Sigmoid colon (tissue), 7 donors: ENCODE results near the gene RSAD1. TPM values are rescaled to one million over a fixed set of nuclear protein-coding genes. Genes with fewer than 3 reads are reported as not detected.

Experiments used
- DNase-seq: peaks from one replicate; pipeline ENCODE4 v3.0.0-alpha.2; 2019
- H3K27ac ChIP-seq, 4 donors: fragments of 200-600 bp; sonication (generic); one replicate each; pipeline ENCODE4 v1.5.1; 2016 to 2019; ENCODE audit warnings: mild to moderate bottlenecking in 1 of 4
- H3K27me3 ChIP-seq, 3 donors: fragments of 200-600 bp; sonication (generic); one replicate each; pipeline ENCODE4 v1.5.1; 2019; ENCODE audit warnings: mild to moderate bottlenecking in 1 of 3
- H3K36me3 ChIP-seq, 4 donors: fragments of 200-600 bp; sonication (generic); one replicate each; pipeline ENCODE4 v1.5.1; 2016 to 2019
- H3K4me1 ChIP-seq, 4 donors: fragments of 200-600 bp; sonication (generic); one replicate each; pipeline ENCODE4 v1.5.1; 2017 to 2019
- H3K4me3 ChIP-seq, 4 donors: fragments of 200-600 bp; sonication (generic); one replicate each; pipeline ENCODE4 v1.5.1; 2017 to 2019; ENCODE audit warnings: mild to moderate bottlenecking in 2 of 4, moderate library complexity in 1 of 4
- H3K9me3 ChIP-seq, 4 donors: fragments of 200-600 bp in 3 of 4; sonication (generic) in 3 of 4; one replicate each; pipeline versions ENCODE4 v1.5.1 to v1.6.1; 2013 to 2019
- CTCF ChIP-seq, 4 experiments: fragments of 450-650 bp in 3 of 4; fragments of 200-600 bp in 1 of 4; IDR thresholded peaks; one replicate each; pipeline ENCODE4 v1.5.1; 2016 to 2019; ENCODE audit warnings: antibody characterized with exemption in 4 of 4, mild to moderate bottlenecking in 3 of 4, moderate library complexity in 2 of 4
- EP300 ChIP-seq, 4 donors: sonication (generic); formaldehyde crosslinking; IDR thresholded peaks; one replicate each; pipeline ENCODE4 v1.6.1; 2017; ENCODE audit warnings: antibody characterized with exemption in 4 of 4
- POLR2A ChIP-seq, 2 donors: fragments of 450-650 bp; IDR thresholded peaks; one replicate each; pipeline ENCODE4 v1.6.1; 2016; ENCODE audit warnings: antibody characterized with exemption in 2 of 2, mild to moderate bottlenecking in 2 of 2, moderate library complexity in 2 of 2
- POLR2AphosphoS5 ChIP-seq, 4 donors: sonication (generic); formaldehyde crosslinking; IDR thresholded peaks; one replicate each; pipeline ENCODE4 v1.6.1; 2017; ENCODE audit warnings: antibody characterized with exemption in 4 of 4
- WGBS, 2 donors: extraction: QIAGEN DNeasy Blood & Tissue Kit; methylation state at CpG; one replicate each; pipeline ENCODE4 v1.1.7; 2013; 5-methylcytosine and 5-hydroxymethylcytosine counted together
- intact Hi-C: fragments of 100-400 bp; cut with DNase I; formaldehyde crosslinking; loops from one replicate; pipeline ENCODE4 v1.15.1; 2023
- polyA plus RNA-seq, 3 donors: library from polyadenylated mRNA; stranded (reverse); fragments of 200-250 nt; gene quantifications; one replicate each; pipeline ENCODE4 v1.2.3, GENCODE V29; 2013
- total RNA-seq, 4 donors: library from RNA; depleted of rRNA; stranded (reverse); fragments of >200 nt; gene quantifications; one replicate each; pipeline ENCODE4 v1.1.0, GENCODE V29; 2016
- donor health status: healthy with polysubstance abuse.
- donor health status: Bipolar disorder and iron deficiency.
- donor health status: healthy.

RSAD1 gene
- total and polyA plus RNA-seq, 7 donors: 18.6 to 33.6 (median 23.2) TPM

GRCh38 chr17:50508573-50509460 is 30.2 kb downstream of the RSAD1 start:
- WGBS, 2 donors: 38 to 42% methylated on average over 32 of the region's 32 CpGs
- no peaks in the 10 kb centered on the region for H3K36me3 ChIP-seq
- intact Hi-C loops: no loop called here
- no peak for TF ChIP-seq EP300 (IDR thresholded peaks at IDR 0.05)
- no peaks in the 10 kb centered on the region for H3K27me3 ChIP-seq
- no peaks in the 10 kb centered on the region for H3K9me3 ChIP-seq
- DNase-seq: no peak
- H3K4me1 ChIP-seq: peaks cover 0 to 16% (median 8%) of the 10 kb centered on the region in 4 donors
- peak overlapping the region; percentile 76 to 85 (median 79) for H3K27ac ChIP-seq
- peak overlapping the region; percentile 47 to 69 (median 62) for H3K4me3 ChIP-seq

GRCh38 chr17:50511058-50511457 is 32.4 kb downstream of the RSAD1 start:
- Histone ChIP-seq H3K27ac (no peak overlapping the region), H3K4me1 (peaks cover 0 to 31% (median 19%) of the 10 kb centered on the region in 4 donors), H3K9me3 (no peaks in the 10 kb centered on the region), H3K4me3 (no peak overlapping the region), H3K27me3 (no peaks in the 10 kb centered on the region), H3K36me3 (no peaks in the 10 kb centered on the region)
- DNase-seq: no peak
- intact Hi-C loops: no loop called here
- WGBS, 2 donors: 50 to 67% methylated on average over 3 of the region's 3 CpGs
- no peak for TF ChIP-seq POLR2AphosphoS5 (IDR thresholded peaks at IDR 0.05)
- no peak for TF ChIP-seq CTCF (IDR thresholded peaks at IDR 0.05)

- Histone ChIP-seq H3K27ac (no peak overlapping the region), H3K4me1 (peaks cover 0 to 24% (median 19%) of the 10 kb centered on the region in 4 donors), H3K36me3 (no peaks in the 10 kb centered on the region), H3K4me3 (no peak overlapping the region), H3K27me3 (no peaks in the 10 kb centered on the region), H3K9me3 (no peaks in the 10 kb centered on the region)
- no peak for TF ChIP-seq POLR2AphosphoS5 (IDR thresholded peaks at IDR 0.05)
- no peak for TF ChIP-seq POLR2A (IDR thresholded peaks at IDR 0.05)
- no peak for TF ChIP-seq EP300 (IDR thresholded peaks at IDR 0.05)
- TF ChIP-seq CTCF (IDR thresholded peaks at IDR 0.05): no peak
- 70 to 84% methylated on average over 4 of the region's 4 CpGs for WGBS, 2 donors
- DNase-seq: no peak
- intact Hi-C loops: no loop called here
These were observed 34.8 kb downstream of the RSAD1 start for GRCh38 chr17:50513495-50513894.

- H3K4me3 ChIP-seq: no peak overlapping the region
- H3K27me3 ChIP-seq: no peaks in the 10 kb centered on the region
- TF ChIP-seq POLR2A (IDR thresholded peaks at IDR 0.05) (no peak), CTCF (IDR thresholded peaks at IDR 0.05) (no peak), POLR2AphosphoS5 (IDR thresholded peaks at IDR 0.05) (no peak), EP300 (IDR thresholded peaks at IDR 0.05) (no peak)
- WGBS, 2 donors: 49 to 79% methylated on average over 3 of the region's 3 CpGs
- no peak for DNase-seq
- intact Hi-C loops: no loop called here
- no peaks in the 10 kb centered on the region for H3K9me3 ChIP-seq
- H3K4me1 ChIP-seq: peaks cover 0 to 15% (median 11%) of the 10 kb centered on the region in 4 donors
- no peaks in the 10 kb centered on the region for H3K36me3 ChIP-seq
- H3K27ac ChIP-seq: peak overlapping the region in 3 of 4 donors; percentile 6 to 58 (median 39)
These were observed 35.7 kb downstream of the RSAD1 start for GRCh38 chr17:50514388-50514787.

- peak; percentile 82 for DNase-seq
- intact Hi-C loops: no loop called here
- Histone ChIP-seq H3K36me3 (no peaks in the 10 kb centered on the region), H3K27ac (peak overlapping the region in 3 of 4 donors; percentile 6 to 58 (median 39)), H3K4me3 (no peak overlapping the region), H3K4me1 (peaks cover 0 to 15% (median 11%) of the 10 kb centered on the region in 4 donors), H3K27me3 (no peaks in the 10 kb centered on the region), H3K9me3 (no peaks in the 10 kb centered on the region)
- TF ChIP-seq POLR2AphosphoS5 (IDR thresholded peaks at IDR 0.05) (no peak), CTCF (IDR thresholded peaks at IDR 0.05) (no peak), POLR2A (IDR thresholded peaks at IDR 0.05) (no peak), EP300 (IDR thresholded peaks at IDR 0.05) (no peak)
- 84 to 94% methylated on average over 6 of the region's 6 CpGs for WGBS, 2 donors
These were observed 36.5 kb downstream of the RSAD1 start for GRCh38 chr17:50514936-50515702.
